T47D (cell line): ENCODE measurements around the gene TMEM178A.
A peak's percentile ranks its signal among the peaks of the same experiment; 100 is the strongest.
"Not testable (repeated sequence)": the region's sequence is repeated elsewhere in the genome, so short reads cannot be mapped to it uniquely, and the experiment has no call there.

ENCODE experiments used
- DNase-seq, 2 experiments: peaks; one replicate each; pipeline versions ENCODE4 v3.0.0 to v3.0.0-alpha.2; 2011 to 2012; ENCODE audit warnings: low read depth in 1 of 2, low spot score in 1 of 2
- JUND ChIP-seq: IDR thresholded peaks from 2 replicates; pipeline ENCODE4 v1.6.1; 2012; ENCODE audit warnings: low read depth
- in situ Hi-C: cut with HindIII; loops from 2 replicates; pipeline ENCODE4 v1.10.0; 2016; ENCODE audit warnings: low sequenced_read_pairs, low pct_unique_long_range_greater_than_20kb

Gene TMEM178A

GRCh38 chr2:39715095-39715494, 49.4 kb downstream of the TMEM178A start:
- DNase-seq: no peak
- no peak for TF ChIP-seq JUND
- in situ Hi-C loops: no loop called here

- in situ Hi-C loops: no loop called here
- TF ChIP-seq JUND: no peak
- DNase-seq: no peak
Measured at GRCh38 chr2:39715822-39716221, 50.1 kb downstream of the TMEM178A start.

- no peak for DNase-seq
- no peak for TF ChIP-seq JUND
- in situ Hi-C loops: no loop called here
Measured at GRCh38 chr2:39717067-39717466, 51.4 kb downstream of the TMEM178A start.

GRCh38 chr2:39718483-39718882, 52.8 kb downstream of the TMEM178A start:
- in situ Hi-C loops: no loop called here
- TF ChIP-seq JUND: no peak

DNA sequence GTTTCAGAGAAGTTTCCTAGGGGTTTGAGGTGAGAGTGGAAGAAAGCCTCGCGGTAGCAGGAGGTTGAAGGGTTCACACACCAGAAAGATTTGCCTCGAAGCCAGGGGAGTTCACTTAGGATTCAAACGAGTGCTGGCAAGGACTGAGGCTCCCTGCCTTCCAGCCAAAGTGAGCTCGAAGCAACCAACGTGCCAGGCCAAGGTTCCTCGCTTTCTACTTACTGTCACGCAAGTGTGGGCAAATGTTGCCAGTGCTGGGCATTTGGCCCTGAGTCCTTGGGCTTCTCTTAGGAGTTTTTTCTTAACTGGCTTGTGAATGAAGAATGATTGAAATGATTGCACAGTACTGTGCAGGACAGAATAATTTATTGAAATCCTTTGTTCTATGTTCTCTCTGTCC, 53.6 kb downstream of the TMEM178A start:
- TF ChIP-seq JUND: no peak
- in situ Hi-C loops: no loop called here

More at GRCh38 chr2:39718483-39718882, 52.8 kb downstream of the TMEM178A start:
- no peak for DNase-seq

GRCh38 chr2:39720970-39721369, 55.3 kb downstream of the TMEM178A start:
- no peak for DNase-seq
- TF ChIP-seq JUND: no peak
- in situ Hi-C loops: no loop called here

More for the DNA sequence above, 53.6 kb downstream of the TMEM178A start:
- DNase-seq: no peak

DNA sequence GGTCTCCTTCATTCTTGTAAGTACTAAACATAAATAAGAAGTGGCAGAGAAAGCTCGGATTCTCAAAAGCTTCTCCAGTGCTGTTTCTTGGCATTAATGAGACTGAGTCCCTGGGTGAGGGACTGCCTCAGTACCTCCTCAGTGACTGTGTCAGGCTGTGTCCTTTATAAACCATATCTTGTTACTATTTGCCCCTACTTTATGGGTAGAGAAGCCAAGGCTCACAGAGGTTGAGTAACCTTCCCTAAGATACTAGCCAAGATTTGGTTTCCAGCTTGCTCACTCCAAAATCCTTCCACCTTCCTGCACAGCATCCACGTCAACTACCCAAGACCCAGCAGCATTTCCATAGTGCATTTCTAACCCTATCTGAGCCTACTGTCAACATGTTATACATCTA, 57.8 kb downstream of the TMEM178A start:
- in situ Hi-C loops: no loop called here
- TF ChIP-seq JUND: no peak
- no peak for DNase-seq

DNA sequence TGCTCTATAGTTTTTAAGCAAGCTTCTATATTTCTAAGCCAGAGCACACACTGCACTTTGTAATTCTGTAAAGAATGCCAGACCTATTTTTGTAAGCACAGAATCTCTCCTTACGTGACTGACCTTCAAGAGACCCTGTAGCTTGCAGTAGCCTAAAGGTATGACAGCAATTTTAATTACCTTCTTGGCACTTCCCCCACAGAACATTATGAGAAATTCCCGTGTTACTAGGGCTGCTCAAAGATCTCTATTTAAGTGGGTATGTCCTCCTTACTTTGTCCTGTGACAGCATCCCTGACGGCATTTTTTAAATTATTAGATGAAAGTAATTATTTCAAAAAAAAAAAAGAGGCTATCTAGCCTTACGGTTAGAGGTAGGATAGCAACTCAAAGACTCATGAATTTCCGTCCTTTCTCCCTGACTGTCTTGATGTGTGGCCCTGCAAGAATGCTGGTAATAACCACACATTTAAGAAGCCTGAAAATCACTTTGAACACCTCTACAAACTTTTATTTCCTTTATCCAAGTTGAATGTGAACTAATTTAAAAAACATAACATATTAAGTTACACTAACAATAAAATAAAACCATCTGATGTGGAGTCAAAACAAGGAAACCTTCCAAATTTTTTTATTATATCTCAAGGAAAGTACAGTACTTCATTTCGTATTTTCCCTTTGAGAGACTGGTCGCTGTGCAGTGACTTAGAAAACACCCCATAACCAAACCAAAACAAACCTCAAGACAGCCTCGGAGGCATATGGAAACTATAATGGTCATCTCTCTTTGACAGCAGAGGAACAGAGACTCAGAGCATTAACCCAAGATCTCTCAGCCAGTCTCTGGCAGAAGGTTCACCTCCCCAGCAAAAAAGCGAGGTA, 58.5 kb downstream of the TMEM178A start:
- in situ Hi-C loops: no loop called here

DNA sequence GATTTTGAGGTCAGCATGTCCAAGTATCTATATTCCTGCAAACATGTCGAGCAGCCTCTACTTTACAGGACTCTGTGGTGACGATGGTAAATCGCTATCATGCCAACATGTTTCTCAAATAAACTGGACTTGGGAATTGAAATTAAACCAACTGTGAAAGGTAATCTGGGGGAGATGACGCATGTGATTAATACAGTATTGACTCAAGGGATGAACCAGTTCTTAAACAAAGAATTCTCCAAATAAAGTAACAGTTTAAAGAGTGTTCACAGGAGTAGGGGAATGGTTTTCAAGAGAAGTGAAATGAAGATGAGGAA, 59.1 kb downstream of the TMEM178A start:
- in situ Hi-C loops: no loop called here
- no peak for TF ChIP-seq JUND
- DNase-seq: peak in 1 of 2 experiments; percentile 66

More for the DNA sequence above, 58.5 kb downstream of the TMEM178A start:
- no peak for TF ChIP-seq JUND
- DNase-seq: peak in 1 of 2 experiments; percentile 41

DNA sequence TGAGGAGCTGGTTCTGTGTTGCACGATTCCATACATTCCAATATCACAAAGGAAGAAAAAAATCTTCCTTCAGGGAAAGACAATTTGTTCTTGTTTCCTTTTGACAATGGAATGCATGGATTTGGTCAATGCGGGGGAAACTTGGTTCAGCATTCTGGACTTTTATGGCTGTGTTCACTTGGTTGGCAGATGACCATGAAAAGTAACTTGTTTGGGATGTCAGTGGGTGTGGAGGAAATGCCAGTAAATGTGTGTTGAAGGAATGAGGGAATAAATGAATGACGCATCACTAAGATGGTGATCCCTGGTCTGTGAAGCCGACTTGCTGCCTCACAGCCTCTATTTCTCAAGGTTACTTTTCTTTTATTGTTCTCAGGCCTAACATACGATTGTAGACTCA, 59.7 kb downstream of the TMEM178A start:
- no peak for TF ChIP-seq JUND
- no peak for DNase-seq
- in situ Hi-C loops: no loop called here

DNA sequence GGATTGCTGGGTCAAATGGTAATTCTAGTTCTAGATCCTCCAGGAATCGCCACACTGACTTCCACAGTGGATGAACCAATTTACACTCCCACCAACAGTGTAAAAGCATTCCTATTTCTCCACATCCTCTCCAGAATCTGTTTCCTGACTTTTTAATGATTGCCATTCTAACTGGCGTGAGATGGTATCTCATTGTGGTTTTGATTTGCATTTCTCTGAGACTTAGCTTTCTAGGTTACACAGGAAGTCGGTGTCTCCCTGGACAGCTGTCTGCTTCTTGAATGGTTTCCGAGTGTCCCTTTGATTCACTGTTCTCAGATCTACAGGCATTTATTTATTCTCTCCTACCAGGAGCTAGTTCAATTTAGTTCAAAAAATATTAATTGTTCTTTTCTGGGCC, 62.4 kb downstream of the TMEM178A start:
- DNase-seq, in situ Hi-C loops: not testable (repeated sequence)

DNA sequence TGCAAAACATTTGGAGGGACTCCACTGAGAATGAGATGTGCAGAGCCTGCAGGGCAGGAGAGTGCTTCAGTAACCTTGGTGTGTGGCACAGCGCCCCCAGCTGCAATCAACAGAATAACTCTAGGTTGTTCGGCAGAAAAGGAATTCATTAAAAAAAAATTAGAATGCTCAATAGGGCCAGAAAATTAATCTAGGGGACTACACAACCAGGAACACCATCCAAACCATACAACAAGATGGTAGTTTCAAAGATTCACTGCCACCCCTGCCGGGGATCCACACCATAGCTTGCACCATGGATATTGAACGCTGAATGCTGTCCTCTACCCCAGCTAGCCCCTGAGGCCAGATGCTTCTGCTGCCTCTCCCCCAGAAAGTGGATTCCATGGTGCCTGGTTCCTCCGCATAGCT, 63.2 kb downstream of the TMEM178A start:
- TF ChIP-seq JUND: no peak
- in situ Hi-C loops: no loop called here
- peak in 1 of 2 experiments; percentile 45 for DNase-seq

- in situ Hi-C loops: no loop called here
- TF ChIP-seq JUND: no peak
- no peak for DNase-seq
Measured at GRCh38 chr2:39730276-39730675, 64.6 kb downstream of the TMEM178A start.
